Activated CD4-positive, CD25-positive, alpha-beta regulatory T cell treated with anti-CD3 and anti-CD28 coated beads, Interleukin-2, amount 50 U/mL, for 72 hours (primary cell): ENCODE data around the gene ST7L.
"Not testable (repeated sequence)": the region's sequence is repeated elsewhere in the genome, so short reads cannot be mapped to it uniquely, and the experiment has no call there.

ENCODE experiments used
- DNase-seq: peaks from one replicate; pipeline ENCODE4 v3.0.0; 2021

ST7L gene, protein sequence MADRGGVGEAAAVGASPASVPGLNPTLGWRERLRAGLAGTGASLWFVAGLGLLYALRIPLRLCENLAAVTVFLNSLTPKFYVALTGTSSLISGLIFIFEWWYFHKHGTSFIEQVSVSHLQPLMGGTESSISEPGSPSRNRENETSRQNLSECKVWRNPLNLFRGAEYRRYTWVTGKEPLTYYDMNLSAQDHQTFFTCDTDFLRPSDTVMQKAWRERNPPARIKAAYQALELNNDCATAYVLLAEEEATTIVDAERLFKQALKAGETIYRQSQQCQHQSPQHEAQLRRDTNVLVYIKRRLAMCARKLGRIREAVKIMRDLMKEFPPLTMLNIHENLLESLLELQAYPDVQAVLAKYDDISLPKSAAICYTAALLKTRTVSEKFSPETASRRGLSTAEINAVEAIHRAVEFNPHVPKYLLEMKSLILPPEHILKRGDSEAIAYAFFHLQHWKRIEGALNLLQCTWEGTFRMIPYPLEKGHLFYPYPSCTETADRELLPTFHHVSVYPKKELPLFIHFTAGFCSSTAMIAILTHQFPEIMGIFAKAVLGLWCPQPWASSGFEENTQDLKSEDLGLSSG

DNA sequence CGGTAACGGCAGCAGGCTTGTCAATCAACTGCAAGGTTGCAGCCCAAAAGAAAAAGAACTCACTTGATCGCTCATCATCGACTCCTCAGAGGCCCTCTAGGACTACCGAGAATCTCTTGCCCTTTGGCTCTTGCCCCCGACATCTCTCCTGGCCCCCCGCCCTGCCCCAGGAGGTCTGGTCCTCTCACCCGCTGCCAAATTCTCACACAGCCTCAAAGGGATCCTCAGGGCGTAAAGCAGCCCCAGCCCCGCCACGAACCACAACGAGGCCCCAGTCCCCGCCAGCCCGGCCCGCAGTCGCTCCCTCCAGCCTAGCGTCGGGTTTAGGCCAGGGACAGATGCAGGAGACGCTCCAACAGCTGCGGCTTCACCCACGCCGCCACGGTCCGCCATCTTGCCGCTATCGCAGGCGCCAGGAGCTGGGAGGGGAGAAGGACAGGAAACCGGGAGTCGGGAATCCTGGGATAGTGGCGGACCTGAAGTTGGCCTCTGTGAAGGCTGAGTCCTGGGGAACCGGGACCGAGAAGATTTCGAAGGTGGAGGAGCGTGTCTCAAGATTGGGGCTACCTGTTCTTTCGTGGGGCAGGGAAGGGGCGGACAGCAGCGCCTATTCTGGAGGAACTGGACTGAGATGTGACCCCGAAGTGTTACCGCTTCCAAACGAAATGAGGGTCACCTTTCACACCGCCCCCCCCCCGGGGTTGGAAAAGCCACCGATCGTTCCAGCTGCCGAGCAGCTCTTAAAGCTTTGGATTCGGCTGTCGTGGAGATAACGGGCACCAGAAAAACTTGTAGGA lies at the start of gene ST7L:
ST7L (minus strand) TSS at position 421 of the 797 bp plus-strand sequence; CDS start at position 393, 28 bp downstream.
- peak; percentile 64 for DNase-seq

DNA sequence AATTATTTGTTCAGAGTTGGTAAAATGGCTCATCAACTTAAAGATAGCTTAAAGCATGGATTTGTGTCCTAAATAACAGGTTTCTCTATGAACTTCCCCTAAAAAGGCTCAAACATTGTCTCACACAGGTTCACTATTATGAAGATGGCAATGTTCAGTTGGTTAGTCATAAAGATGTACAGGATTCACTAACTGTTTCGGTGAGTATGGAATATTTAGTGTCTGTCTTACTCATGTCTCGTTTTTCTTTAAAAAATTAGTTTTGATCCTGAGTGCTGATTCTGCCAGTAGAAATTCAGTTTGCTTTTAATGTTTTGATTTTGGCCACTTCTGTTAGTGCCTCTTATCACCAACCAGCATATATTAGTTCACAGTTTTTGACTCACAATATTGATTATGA lies 48.0 kb upstream of the ST7L start:
- no peak for DNase-seq

DNA sequence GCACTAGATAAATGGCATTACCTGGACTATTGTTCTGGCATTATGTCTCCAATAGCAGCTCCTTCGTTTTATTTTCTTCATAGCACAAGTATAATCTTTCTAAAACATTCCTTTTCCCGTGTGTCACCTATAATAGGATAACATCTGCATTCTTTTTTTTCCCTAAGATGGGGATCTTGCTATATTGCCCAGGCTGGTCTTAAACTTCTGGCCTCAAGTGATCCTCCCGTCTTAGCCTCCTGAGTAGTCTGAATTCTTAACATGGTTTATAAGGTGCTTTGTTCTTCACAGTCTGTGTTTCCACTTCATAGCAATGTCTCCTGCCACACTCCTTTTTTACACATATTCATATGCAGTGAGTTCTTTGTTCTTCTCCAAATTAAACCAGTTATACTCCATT lies 46.9 kb upstream of the ST7L start:
- DNase-seq: no peak

DNA sequence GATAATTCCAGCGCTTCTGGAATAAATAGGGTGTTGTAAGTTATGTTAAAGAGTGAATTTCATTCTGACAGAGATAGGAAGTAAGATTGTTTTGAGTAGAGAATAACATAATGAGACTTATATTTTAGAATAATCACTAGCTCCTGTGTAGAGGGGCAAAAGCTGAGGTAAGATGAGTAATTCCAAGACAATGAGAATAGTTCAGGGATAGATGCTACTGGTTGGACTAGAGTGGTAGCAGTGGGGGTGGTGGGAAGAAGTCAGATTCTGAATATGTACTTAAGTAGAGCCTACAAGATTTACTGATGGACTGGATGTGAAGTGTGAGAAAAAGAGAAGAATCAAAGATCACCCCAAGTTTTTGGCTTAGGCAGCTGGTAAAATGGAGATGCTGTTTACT lies 32.3 kb upstream of the ST7L start:
- DNase-seq: no peak

DNA sequence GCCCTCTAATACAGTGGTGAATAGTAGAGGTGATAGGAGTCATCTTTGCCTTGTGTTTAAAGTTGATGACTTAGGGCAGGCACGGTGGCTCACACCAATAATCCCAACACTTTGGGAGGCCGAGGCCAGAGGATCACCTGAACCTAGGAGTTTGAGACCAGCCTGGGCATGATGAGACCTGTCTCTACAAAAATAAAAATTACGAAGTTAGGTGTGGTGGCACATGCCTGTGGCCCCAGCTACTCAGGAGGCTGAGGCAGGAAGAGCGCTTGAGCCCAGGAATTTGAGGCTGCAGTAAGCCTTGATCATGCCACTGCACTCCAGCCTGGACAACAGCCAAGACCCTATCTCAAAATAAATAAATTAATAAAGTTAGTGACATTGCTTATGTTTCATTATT lies 27.3 kb upstream of the ST7L start:
- DNase-seq: no peak

DNA sequence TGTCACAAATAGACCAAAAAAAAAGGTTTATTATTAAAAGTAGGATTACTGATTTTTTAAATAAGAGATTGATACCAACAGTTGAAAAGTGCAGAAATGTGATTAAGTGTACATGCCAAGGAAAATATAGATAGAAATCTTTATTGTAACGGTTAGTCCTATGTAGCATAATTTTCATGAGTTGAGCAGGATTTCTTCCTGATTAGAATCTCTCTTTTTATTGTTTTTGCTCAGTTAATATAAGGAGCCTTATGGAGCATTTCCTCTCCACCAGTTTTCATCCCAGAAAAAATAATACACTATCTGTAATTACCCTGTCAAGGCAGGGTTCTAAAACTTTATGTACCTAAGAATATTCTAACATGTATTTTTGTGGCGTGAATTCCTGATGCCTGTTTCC lies 24.1 kb upstream of the ST7L start:
- no peak for DNase-seq

DNA sequence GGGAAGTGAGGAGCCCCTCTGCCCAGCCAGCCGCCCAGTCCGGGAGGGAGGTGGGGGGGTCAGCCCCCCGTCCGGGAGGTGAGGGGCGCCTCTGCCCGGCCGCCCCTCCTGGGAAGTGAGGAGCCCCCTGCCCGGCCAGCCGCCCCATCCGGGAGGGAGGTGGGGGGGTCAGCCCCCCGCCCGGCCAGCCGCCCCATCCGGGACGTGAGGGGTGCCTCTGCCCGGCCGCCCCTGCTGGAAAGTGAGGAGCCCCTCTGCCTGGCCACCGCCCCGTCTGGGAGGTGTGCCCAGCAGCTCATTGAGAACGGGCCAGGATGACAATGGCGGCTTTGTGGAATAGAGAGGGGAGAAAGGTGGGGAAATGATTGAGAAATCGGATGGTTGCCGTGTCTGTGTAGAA lies 21.5 kb upstream of the ST7L start:
- not testable (repeated sequence) for DNase-seq

DNA sequence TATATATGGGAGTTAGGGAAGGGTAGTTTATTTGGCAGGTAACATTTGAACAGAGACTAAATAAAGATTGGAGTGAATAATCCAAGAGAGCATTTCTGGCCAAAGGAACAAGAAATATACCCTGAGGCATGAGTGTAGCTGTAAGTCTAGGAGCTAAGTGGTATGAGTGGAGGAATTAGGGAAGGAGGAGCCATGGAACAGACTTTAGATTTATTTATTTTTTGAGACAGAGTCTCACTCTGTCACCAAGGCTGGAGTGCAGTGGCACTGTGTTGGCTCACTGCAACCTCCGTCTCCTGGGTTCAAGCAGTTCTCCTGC lies 19.1 kb upstream of the ST7L start:
- no peak for DNase-seq

DNA sequence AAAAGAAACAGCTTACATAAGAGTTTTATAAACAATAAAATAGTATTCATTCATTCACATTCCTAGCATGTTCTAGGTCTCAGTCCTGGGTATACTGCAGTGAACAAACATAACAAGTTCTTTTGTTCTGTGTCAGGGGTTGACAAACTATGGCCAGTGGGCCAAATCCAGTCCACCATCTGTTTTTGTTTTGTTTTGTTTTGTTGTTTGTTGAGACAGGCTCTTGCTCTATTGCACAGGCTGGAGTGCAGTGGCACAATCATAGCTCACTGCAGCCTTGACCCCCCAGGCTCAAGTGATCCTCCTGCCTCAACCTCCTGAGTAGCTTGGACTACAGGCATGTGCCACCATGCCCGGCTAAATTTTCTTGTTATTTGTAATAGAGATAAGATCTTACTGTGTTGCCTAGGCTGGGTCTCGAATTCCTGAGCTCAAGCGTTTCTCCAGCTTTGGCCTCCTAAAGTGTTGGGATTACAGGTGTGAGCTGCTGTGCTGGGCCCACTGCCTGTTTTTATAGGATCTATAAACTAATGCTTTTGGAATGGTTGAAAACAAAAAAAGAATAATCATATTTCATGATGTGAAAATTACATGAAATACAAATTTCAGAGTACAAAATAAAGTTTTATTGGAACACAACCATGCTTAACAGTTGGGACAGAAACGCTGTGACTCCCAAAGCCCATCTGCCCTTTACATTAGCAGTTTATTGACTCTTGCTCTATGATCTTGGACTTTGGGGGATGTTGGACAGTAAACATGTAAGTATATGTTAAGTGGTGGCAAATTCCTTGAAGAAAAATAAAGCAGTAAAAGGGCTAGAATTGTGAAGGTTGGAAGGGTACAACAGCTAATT lies 18.5 kb upstream of the ST7L start:
- DNase-seq: no peak

DNA sequence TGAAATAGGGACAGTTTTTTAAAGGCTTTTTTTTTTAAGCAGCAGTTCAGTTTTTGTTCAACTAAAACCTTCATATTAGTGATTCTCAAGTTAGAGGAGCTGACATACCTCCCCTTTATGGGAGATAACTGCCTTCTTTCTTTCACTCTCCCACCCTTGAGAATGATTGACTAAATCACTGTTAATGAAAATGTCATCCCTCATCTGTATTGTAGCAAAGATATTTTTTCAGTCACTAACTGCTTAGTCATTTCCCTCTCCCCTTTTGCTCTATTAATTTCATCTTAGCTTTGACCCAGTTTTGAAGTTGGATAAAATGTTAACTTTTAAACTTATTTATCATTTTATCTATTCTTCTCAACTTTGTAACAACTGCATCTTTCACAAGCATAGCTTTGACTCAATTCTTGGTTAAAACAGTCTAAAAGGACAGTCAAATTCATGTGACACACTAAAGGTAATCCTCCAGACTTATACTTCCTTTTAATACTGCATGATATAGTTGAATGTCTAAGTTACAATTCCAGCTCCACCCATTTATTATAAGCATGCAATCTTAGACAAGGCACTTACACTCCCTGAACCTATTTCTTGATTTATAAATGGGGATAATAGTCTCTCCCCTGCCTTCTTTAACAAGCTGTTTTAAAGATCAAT lies 17.8 kb upstream of the ST7L start:
- DNase-seq: no peak

DNA sequence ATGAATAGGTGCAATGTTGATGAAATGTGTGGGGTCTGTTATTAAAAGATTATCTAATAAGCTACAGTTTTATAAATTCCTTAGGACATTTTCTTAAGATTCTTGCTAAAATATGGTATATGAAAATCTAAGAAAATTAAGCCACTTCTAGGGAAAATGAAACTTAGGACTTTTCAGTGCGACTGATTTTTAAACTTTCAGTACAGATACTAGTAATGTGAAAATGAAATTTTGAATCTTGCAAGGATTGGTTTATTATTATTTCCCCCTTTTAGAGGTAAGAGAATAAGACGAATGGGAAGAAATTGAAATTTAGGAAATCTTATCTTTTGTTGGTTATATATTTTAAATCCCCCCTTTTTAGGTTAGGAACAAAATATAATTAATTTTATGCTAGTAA lies 17.1 kb upstream of the ST7L start:
- no peak for DNase-seq

DNA sequence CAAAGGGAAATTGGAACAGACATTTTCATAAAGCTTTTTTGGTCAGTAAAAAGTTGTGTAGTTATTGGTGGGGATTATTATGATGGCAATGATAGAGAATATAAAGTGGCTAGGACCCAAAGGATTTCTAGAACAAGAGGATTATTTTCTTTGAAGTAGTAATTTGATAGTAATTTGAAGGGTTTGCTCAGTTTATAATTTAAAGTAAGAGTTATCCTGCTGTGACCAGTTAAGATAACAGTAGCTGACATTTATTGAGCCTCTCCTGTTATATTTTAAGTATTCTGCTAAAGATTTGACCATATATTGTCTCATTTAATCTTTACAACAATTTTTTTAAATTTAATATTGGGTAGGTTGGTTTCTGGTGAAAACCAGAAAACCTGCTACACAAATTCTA lies 15.4 kb upstream of the ST7L start:
- DNase-seq: no peak

DNA sequence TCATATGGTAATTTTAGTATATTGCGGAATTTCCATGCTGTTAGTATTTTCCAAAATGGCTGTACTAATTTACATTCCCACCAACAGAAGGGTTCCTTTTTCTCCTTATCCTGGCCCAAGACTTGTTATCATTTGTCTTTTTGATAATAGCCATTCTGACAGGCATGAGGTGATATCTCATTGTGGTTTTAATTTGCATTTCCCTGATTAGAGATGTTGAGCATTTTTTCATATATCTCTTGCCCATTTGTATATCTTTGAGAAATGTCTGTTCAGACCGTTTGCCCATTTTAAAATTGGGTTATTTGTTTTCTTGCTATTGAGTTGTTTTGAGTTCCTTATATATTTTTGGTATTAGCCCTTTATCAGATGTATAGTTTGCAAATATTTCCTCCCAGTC lies 14.7 kb upstream of the ST7L start:
- DNase-seq: no peak

DNA sequence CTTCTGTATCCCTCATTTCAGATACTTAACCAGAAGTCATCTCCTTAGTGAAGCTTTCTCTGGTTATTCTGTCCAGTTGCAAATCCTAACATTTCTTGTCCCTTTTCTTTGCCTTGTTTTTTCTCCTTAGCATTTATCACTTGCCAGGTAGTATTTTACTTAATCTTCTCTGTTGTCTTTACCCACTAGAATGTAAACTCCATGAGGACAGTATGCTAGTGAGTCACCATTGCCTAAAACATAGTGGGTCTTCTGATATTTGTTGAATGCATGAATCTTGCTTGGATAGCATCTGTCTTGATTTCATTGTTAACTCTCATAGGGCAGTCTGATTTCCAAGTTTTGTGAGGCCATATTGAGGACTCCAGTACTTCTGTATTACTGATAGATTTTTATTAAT lies 10.3 kb upstream of the ST7L start:
- no peak for DNase-seq

DNA sequence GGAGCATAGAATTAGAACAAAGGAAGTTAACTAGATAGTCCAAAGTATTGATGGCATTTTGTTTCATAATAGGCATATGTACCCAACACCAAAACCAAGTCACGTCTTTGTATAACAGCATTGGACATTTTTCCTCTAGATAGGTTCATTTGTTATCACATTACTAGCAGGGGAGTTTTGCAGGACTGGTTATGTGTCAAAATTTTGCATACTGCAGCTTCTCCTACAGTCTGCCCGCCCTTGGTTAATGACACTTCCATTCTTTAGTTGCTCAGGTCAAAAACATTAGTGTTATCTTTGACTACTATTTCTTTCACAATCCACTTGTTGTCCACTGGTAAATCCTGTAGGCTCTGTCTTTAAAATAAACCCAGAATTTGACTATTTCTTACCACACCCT lies 9.6 kb upstream of the ST7L start:
- DNase-seq: no peak

DNA sequence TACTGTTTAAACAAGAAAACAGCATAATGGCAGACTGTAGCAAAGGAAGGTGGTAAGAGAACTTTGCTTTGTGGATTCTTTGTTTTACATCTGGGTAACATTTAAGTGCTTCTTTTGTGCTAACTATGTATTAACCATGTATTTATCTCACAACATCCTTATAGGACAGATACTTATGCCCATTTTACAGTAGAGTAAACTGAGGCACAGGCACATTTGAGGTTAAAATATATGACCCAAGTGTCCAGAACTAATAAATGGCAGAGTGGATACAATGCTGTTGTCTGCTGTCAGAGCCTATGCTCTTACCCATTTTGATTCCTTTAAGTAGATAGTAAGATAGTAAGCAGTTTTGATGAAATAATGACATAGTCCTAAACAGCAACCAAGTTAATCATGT lies 7.9 kb upstream of the ST7L start:
- DNase-seq: no peak

DNA sequence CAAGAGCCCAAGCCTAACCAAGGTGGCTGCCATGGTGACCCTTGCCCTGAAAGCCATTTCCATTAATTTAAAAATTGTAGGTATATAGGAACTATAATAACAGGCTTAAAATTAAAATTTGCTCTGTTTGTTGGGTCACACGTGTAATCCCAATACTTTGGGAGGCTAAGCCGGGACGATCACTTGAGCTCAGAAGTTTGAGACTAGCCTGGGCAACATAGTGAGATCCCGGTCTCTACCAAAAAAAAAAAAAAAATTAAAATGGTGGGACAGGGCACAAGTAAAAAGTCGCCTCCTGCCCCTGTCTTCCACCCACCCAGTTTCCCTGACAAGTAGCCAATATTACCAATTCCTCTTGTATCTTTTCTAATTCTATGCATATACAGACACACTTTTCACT lies 7.3 kb upstream of the ST7L start:
- DNase-seq: no peak

DNA sequence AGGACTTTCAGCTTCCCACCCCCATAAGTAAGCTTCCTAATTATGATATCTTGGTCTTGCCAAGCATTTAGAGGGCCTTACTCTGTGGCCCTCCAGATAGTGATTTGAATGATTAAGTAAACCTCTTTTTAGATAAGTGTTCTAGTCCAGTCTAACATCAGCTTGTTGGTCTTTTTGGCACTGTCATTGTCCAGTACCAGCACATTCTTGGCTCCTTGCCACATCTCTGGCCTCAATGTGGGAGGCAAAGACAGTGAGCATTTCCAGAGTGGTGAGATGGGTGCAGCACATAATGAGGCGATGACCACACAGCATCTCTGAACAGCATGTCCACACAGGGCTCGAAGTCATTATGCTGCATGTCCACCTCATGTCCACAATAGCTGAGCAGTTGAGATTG lies 6.8 kb upstream of the ST7L start:
- no peak for DNase-seq

DNA sequence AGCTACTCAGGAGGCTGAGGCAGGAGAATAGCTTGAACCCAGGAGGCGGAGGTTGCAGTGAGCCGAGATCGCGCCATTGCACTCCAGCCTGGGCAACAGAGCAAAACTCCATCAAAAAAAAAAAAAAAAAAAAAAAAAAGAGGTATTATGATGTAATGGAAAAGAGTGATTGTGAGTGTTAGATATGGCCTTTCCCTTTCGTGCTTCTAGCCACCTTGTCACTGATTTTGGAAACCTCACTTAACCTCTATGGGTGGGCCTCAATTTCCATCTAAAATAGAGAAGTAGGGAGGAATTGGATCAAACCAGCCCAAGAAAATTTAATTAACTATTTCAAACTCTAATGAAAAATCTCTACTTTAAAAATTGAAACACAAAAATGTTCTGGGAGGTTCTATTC lies 5.6 kb upstream of the ST7L start:
- DNase-seq: not testable (repeated sequence)

DNA sequence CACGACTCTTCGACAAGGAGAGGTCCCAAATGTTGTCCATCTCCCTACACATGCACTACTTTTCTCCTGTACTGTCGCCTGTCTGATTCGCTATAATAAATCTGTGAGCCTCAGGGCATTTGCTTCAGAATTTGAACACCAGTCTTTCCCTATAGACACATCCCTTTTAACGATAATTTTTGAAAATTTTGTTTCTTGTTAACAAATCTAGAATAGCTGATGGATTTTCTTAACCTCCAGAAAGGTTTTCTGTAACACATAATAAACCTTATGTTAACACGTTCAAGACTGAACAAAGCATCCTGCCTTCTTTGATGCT lies 1.4 kb upstream of the ST7L start:
- DNase-seq: no peak

DNA sequence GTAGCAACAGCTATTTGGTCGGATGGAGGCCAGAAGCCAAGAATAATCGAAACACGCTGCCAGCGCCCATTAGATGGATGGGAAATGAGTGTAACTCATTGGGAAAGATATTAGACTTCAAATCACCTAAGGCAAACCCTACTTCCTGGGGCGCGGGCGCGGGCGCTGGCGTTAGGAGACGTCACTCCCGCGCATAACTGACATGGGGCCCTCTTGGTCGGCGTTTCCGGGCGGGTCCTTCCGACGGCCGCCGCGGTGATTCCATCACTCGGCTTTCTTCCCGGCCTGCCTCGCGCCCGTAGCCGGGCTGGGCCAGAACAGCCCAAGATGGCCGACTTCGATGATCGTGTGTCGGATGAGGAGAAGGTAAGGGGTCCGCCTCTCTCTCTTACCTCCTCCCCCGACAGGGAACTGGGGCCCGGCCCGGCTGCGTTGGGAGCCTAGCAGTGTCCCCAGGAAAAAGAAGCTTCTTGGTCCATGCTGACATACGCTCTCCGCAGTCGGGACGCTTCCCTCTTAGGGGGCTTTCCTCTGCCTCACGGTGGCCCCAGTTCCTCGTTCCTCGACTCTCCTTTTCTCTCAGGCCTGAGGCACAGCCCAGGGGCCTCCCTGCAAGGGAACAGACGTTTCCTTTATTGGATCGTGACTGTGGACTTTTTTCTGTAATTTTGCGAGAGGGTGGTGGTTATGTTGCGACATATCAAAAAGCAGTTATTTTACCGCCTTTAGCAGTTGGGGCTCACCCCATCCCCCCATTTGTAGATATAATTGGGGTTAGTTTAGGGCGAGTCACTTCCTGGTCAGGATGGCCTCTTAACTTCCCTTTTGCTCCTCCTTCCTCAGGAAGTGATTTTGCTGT lies 806 bp upstream of the ST7L start, which contains the start of gene CAPZA1:
CAPZA1 (plus strand) TSS at position 315 of the 859 bp plus-strand sequence; CDS start at position 328, 13 bp downstream.
- peak; percentile 87 for DNase-seq
